MM.1S (cell line): Measurements from ENCODE around the gene SWI5.

ENCODE experiments used
- EZH2 ChIP-seq: fragments of 300-600 bp; sonication (generic); optimal IDR thresholded peaks from 2 replicates; pipeline ENCODE3; 2017; ENCODE audit warnings: low read depth, mild to moderate bottlenecking, antibody characterized with exemption, low read length, mixed read lengths
- EZH2phosphoT487 ChIP-seq: fragments of 300-600 bp; sonication (generic); IDR thresholded peaks from 2 replicates; pipeline ENCODE4 v1.6.1; 2018; ENCODE audit warnings: antibody characterized with exemption, low read length
- TF ChIP-seq, protein P1 (sequence below): fragments of 300-600 bp; sonication (generic); IDR thresholded peaks from 2 replicates; pipeline ENCODE4 v1.5.1; 2016; ENCODE audit warnings: antibody characterized with exemption, low read length, mixed read lengths

DNA sequence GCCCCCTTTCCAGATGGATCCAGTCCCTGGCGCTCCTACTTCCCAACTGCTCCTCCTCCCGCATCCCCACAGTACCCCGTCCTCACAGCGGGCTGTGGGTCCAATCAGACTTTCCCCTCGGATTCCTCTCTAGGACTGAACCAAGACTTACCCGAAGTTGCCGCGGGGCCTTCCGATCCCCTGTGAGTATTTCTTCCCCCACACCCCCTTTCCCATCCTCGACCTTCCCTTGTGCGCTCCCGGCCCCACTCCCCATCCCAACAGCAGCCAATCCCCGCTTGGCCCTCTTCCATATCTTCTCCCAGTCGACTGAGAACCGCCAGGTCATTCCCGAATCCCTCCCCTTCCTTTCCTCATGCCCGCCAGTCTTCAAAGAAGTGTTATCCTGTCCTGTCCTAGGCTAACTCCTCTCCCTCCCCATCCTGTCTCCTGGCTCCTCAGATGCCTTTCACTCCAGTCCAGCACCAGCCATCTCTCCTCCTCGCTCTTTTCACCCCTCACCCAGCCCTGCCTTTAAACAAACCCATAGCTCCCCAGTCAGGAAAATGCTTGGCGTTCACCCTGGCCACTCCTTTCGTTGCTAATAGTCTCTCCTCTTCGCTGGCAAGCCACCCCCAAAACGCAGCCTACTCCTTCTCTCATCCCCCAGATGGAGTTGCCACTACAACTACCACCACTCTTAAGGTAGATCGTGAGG is 646 bp downstream of the SWI5 start:
- TF ChIP-seq, protein P1, sequence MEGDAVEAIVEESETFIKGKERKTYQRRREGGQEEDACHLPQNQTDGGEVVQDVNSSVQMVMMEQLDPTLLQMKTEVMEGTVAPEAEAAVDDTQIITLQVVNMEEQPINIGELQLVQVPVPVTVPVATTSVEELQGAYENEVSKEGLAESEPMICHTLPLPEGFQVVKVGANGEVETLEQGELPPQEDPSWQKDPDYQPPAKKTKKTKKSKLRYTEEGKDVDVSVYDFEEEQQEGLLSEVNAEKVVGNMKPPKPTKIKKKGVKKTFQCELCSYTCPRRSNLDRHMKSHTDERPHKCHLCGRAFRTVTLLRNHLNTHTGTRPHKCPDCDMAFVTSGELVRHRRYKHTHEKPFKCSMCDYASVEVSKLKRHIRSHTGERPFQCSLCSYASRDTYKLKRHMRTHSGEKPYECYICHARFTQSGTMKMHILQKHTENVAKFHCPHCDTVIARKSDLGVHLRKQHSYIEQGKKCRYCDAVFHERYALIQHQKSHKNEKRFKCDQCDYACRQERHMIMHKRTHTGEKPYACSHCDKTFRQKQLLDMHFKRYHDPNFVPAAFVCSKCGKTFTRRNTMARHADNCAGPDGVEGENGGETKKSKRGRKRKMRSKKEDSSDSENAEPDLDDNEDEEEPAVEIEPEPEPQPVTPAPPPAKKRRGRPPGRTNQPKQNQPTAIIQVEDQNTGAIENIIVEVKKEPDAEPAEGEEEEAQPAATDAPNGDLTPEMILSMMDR = no peak
- TF ChIP-seq EZH2phosphoT487 = no peak
- TF ChIP-seq EZH2 = no peak
